Spinal cord (tissue), 10 donors: ENCODE results near the gene ULBP1. TPM values are rescaled to one million over a fixed set of nuclear protein-coding genes. Genes with fewer than 3 reads are reported as not detected.
"Not testable (repeated sequence)": the region's sequence is repeated elsewhere in the genome, so short reads cannot be mapped to it uniquely, and the experiment has no call there.

Source experiments
- DNase-seq, 6 donors: peaks; one replicate each; pipeline versions ENCODE4 v3.0.0 to v3.0.0-alpha.2; 2013 to 2015; ENCODE audit warnings: low spot score in 6 of 6, low read depth in 4 of 6
- H3K27ac ChIP-seq: one replicate; pipeline ENCODE4 v1.5.1; 2013; ENCODE audit warnings: low read depth, low read length, control low read depth
- H3K27me3 ChIP-seq: one replicate; pipeline ENCODE4 v1.6.1; 2013; ENCODE audit warnings: low read length; ENCODE audit not compliant: control insufficient read depth, insufficient read depth
- H3K36me3 ChIP-seq: one replicate; pipeline ENCODE4 v1.6.1; 2013; ENCODE audit warnings: low read length; ENCODE audit not compliant: control insufficient read depth, insufficient read depth
- H3K4me1 ChIP-seq: one replicate; pipeline ENCODE4 v1.6.1; 2013; ENCODE audit warnings: low read length; ENCODE audit not compliant: control insufficient read depth, insufficient read depth
- H3K4me3 ChIP-seq: one replicate; pipeline ENCODE4 v1.5.1; 2013; ENCODE audit warnings: low read depth, low read length, control low read depth
- H3K9me3 ChIP-seq: one replicate; pipeline ENCODE4 v1.6.1; 2013; ENCODE audit warnings: low read length; ENCODE audit not compliant: control insufficient read depth, insufficient read depth
- WGBS: methylation state at CpG from one replicate; pipeline ENCODE4 v1.1.5; 2013; ENCODE audit warnings: missing lambda C conversion rate; ENCODE audit not compliant: insufficient coverage; 5-methylcytosine and 5-hydroxymethylcytosine counted together
- polyA plus RNA-seq, 2 donors: library from polyadenylated mRNA; unstranded; fragments of 120-200 nt; gene quantifications; one replicate each; pipeline ENCODE4 v1.2.1, GENCODE V29; 2013; ENCODE audit not compliant: insufficient read length in 2 of 2
- total RNA-seq, 2 donors: library from RNA; depleted of rRNA in 1 of 2; stranded (reverse); fragments of 120-200 nt in 1 of 2; fragments of >200 nt in 1 of 2; gene quantifications; one replicate each; pipeline versions ENCODE4 v1.2.3 to v1.2.4, GENCODE V29; 2013 to 2014
- donor health status: healthy.

The ULBP1 gene
- total and polyA plus RNA-seq, 4 donors, result 0.17 to 1.3 (median 0.50) TPM

GRCh38 chr6:149984773-149985172 lies 21.0 kb downstream of the ULBP1 start:
- no peaks in the 10 kb centered on the region for H3K36me3 ChIP-seq
- 23% methylated on average over 4 of the region's 5 CpGs for WGBS
- no peak overlapping the region for H3K4me3 ChIP-seq
- no peak overlapping the region for H3K27ac ChIP-seq
- H3K27me3 ChIP-seq, result peaks cover 86% of the 10 kb centered on the region
- H3K4me1 ChIP-seq, result peaks cover 4% of the 10 kb centered on the region
- no peak for DNase-seq
- H3K9me3 ChIP-seq, result peaks cover 4% of the 10 kb centered on the region

DNA sequence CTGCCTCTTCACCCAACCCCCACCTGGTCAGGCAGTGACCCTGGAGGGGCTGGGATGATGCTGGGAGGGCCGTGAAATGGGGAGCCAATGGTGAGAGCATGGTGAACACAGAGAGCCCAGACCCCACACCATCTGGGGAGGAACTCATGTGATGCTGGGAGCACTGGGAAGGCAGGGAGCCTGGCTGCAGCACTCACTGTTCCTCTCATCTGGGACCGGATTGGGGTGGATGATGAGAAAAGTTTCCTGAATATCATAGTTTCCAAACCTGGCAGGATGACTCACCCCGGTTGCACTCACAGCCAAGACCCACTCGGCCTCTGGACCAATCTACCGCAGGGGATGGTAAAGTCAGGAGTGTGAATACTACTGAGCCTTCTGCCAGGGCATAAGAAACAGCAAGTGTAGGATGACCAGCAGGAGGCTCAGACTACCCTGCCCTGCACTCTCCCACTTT lies 21.8 kb downstream of the ULBP1 start:
- Histone ChIP-seq H3K36me3 (no peaks in the 10 kb centered on the region), H3K4me3 (no peak overlapping the region), H3K9me3 (peaks cover 4% of the 10 kb centered on the region), H3K27me3 (peaks cover 91% of the 10 kb centered on the region), H3K27ac (no peak overlapping the region), H3K4me1 (peaks cover 11% of the 10 kb centered on the region)
- DNase-seq, result no peak
- 4% methylated on average over 4 of the region's 5 CpGs for WGBS

- no peaks in the 10 kb centered on the region for H3K36me3 ChIP-seq
- no CpG with 5 or more reads among the region's 2 CpGs for WGBS
- no peak for DNase-seq
- no peak overlapping the region for H3K27ac ChIP-seq
- peaks cover 4% of the 10 kb centered on the region for H3K9me3 ChIP-seq
- peaks cover 20% of the 10 kb centered on the region for H3K4me1 ChIP-seq
- no peak overlapping the region for H3K4me3 ChIP-seq
- peaks cover 95% of the 10 kb centered on the region for H3K27me3 ChIP-seq
These were observed 23.9 kb downstream of the ULBP1 start for GRCh38 chr6:149987602-149988107.

GRCh38 chr6:149988550-149989346 lies 25.0 kb downstream of the ULBP1 start:
- peaks cover 20% of the 10 kb centered on the region for H3K4me1 ChIP-seq
- no peak overlapping the region for H3K4me3 ChIP-seq
- peaks cover 4% of the 10 kb centered on the region for H3K9me3 ChIP-seq
- H3K36me3 ChIP-seq, result no peaks in the 10 kb centered on the region
- DNase-seq, result no peak
- H3K27me3 ChIP-seq, result peaks cover 97% of the 10 kb centered on the region
- no peak overlapping the region for H3K27ac ChIP-seq
- WGBS, result 1% methylated on average over 7 of the region's 17 CpGs

DNA sequence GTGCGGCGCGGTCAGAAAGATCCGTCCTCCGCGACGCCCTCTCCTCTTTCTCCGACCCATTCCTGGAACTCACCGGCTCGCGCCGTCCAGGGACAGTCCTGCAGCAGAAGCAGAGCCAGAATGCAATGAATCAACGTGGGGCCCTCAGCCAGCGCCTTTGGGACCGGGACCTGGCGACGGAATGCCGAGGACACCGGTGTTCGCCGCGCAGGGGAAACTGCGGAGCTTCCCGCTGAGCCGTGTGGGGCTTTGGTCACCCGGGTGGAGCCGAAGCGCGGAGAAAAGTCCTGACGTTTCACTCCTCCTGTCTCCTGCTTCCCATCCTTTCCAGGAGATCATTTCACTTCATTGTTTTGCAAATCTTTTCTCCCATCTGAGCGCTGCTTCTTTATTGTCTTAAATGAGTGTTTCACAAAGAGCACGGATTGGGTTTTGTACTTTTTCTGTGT lies 26.5 kb downstream of the ULBP1 start:
- peaks cover 4% of the 10 kb centered on the region for H3K9me3 ChIP-seq

DNA sequence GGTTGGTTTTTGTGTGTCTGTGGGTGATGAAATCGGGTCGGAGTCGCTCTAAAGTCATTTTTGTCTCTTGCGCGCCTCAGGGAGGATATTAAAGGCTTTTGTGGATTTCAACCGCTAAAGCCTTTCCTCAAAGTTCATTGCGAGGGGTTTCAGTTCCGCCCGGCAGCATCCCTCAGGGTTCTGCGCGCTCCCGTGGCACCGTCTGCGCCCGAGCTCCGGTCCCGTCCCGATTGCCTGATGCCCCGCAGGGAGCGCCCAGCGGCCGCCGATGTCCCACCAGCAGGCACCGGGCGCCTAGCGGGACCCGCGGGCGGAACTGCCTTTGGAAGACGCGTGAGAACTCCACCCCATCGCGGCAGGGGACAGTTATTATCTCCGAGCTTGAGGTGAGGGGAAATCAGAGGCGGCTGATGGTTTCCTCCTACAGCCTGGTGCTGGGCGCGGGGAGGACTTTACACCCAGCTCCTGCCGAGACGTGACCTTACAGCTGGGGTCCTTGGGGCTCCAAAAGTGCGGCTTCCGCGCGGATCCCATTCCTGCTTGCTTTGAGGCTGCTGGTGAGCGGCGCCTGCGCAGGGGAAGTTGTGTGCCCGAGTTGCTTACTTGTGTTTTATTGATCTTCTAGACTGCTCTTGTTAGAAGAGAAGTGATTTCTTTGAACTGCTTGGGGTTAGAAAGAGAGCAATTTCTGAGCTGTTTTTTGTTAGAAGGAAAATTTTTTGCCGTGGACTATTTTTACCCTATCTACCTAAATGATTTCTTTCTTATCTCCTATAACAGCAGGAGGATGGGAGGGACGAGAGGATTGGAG lies 27.1 kb downstream of the ULBP1 start:
- peaks cover 20% of the 10 kb centered on the region for H3K4me1 ChIP-seq
- no peak overlapping the region for H3K27ac ChIP-seq
- peak in 2 of 6 donors; percentile 25 to 40 for DNase-seq
- H3K27me3 ChIP-seq, result peaks cover 94% of the 10 kb centered on the region
- peaks cover 4% of the 10 kb centered on the region for H3K9me3 ChIP-seq
- under 1% methylated on average over 48 of the region's 49 CpGs for WGBS
- H3K36me3 ChIP-seq, result no peaks in the 10 kb centered on the region
- H3K4me3 ChIP-seq, result no peak overlapping the region

More for the DNA sequence above, 26.5 kb downstream of the ULBP1 start:
- peak in 1 of 6 donors; percentile 16 for DNase-seq
- H3K4me3 ChIP-seq, result no peak overlapping the region
- peaks cover 20% of the 10 kb centered on the region for H3K4me1 ChIP-seq
- peaks cover 94% of the 10 kb centered on the region for H3K27me3 ChIP-seq
- under 1% methylated on average over 31 of the region's 32 CpGs for WGBS
- H3K27ac ChIP-seq, result no peak overlapping the region
- no peaks in the 10 kb centered on the region for H3K36me3 ChIP-seq

DNA sequence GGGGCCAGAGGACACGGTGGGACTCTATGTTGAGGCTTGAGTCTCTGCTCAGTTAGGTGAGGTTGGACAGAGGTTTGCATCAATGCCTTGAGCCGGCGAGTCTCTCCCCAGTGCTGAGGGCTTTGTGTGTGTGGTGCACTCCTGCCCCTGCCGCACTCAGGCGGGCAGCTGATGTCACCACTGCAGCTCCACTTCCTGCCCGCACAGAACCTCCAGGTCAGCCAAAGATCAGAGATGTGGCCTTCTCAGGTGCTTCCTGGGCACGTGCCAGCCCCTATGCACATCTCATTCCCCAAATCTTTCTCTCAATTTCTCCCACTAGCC lies 27.7 kb downstream of the ULBP1 start:
- H3K9me3 ChIP-seq, H3K36me3 ChIP-seq, H3K4me3 ChIP-seq, DNase-seq, H3K27ac ChIP-seq: not testable (repeated sequence)
- Histone ChIP-seq H3K4me1 (peaks cover 20% of the 10 kb centered on the region), H3K27me3 (peaks cover 91% of the 10 kb centered on the region)
- 0% methylated on average over 6 of the region's 7 CpGs for WGBS

DNA sequence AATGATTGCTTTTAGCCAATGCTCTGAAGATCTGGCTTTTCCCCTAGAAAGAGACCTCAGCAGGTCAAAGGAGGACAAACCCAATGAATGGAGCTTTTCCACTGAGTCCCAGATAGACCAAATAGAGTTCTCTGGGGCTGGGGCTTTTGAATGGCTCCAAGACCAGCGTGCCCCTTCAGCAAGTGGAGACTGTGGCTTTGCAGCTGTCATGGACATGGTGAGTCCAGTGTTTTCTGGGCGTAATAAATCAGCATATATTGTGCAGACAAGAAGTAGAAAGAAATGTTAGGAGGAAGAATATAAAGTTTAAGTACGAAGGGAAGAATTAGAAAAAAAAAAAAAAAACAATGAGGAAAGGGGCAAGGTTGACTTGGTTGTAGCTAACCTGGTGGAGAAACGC lies 28.1 kb downstream of the ULBP1 start:
- Histone ChIP-seq H3K4me1 (peaks cover 20% of the 10 kb centered on the region), H3K27ac (no peak overlapping the region), H3K4me3 (no peak overlapping the region), H3K27me3 (peaks cover 87% of the 10 kb centered on the region), H3K9me3 (peaks cover 4% of the 10 kb centered on the region), H3K36me3 (no peaks in the 10 kb centered on the region)
- no peak for DNase-seq
- WGBS, result 33% methylated on average over 3 of the region's 4 CpGs

DNA sequence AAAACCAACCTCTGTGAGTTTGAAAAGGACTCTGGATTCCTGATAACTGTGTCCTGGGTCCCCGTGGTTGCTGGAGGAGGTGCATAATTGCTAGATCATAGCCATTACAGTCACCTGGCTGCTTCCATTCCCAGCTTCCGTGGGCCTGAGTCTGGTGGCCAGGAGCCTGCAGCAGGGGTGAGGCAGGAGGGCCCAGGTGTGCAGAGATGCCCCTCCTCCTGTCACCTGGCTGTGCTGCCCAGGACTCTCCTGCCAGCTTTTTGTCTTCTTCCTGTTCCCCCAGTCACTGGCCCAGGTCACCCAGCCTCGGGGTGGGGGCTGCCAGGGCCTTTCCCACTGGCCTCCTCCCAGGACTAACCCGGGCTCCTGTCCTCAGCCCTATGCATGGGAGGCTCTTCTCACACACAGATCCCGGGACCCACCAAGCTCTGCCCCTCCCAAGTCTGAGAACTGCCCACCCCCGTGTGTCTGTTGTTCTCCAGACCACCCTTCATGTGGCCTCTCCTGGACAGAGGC lies 31.6 kb downstream of the ULBP1 start:
- DNase-seq, result no peak
- no peak overlapping the region for H3K4me3 ChIP-seq
- 72% methylated on average over 6 of the region's 6 CpGs for WGBS
- no peaks in the 10 kb centered on the region for H3K9me3 ChIP-seq
- H3K27me3 ChIP-seq, result peaks cover 55% of the 10 kb centered on the region
- peaks cover 10% of the 10 kb centered on the region for H3K4me1 ChIP-seq
- H3K36me3 ChIP-seq, result no peaks in the 10 kb centered on the region
- H3K27ac ChIP-seq, result no peak overlapping the region
